Stimulated activated CD4-positive, alpha-beta T cell treated with anti-CD3 and anti-CD28 coated beads, Interleukin-15, amount 100 ng/mL, for 48 hours (primary cell): ENCODE results near the gene POLRMT.
"Not testable (repeated sequence)": the region's sequence is repeated elsewhere in the genome, so short reads cannot be mapped to it uniquely, and the experiment has no call there.

ENCODE experiments used
- DNase-seq, 2 donors: peaks; one replicate each; pipeline ENCODE4 v3.0.0-alpha.2; 2020; ENCODE audit warnings: low read depth in 2 of 2

POLRMT gene

DNA sequence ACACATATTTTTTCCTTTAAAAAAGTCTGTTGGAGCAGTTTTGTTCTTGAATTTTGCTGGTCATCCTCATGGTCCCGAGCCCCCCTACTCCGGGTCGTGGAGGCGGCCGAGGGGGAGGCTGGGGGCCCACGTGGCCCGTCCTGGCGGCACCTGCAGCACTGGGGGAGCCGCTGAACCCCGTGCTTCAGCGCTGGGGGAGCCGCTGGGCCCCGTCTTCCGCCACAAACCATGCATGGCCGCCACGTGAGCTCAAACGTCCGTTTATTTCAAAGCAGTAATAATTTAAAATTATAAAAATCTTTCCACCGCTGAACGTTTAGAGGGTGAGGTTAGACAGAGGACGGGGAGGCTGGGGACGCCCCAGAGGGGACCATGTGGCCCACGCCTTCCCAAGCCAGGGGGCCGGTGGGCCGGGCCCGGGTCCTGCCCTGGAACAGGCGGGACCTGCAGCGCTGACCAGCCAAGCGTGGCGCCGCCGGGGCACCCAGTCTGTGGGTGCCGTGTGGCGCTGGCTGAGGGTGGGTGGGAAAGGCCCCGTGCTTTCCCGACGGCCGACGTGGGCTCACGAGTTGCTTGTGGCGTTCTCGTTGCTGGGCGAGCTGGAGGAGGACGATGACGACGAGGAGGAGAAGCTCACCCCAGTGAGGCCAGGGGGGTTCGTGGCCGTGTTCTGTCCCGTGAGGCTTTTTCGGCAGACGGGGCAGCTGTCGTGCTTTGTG lies 14.4 kb upstream of the POLRMT start:
- no peak for DNase-seq

DNA sequence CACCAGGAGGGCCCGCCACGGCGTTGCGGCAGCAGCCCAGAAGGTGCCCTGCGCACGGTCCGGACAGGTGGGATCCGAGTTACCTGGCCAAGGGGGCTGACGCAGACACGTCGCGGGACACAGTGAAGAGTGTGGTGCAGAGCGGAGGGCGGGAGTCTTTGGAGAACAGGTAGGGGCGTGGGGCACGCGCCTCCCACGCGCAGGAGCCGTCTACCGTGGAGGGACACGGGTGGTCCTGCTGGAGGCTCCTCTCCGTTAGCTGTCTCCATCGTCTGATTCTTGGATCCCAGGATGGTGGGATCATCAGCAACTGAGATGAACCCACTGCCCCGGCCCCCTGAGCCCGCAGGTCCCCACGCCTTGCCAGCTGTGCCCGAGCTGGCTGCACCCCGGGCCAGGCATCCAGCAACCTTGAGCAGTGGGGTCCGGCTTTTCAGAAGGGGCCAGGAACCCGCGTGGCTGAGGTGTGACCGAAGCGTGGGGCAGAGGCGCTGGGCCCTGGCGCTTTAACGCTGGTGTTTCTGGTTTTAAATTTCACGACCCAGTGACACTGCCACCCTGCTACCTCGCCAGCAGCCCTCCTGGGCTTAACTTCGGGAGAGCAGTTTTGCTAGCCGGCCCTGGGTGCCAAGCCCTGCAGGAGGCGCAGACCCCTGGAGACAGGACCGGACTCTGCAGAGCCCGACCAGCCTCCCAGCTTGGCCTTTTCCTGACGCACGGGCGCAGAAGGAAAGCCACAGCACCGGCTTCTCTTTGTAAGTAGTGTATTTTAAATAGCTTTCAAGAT lies 13.6 kb upstream of the POLRMT start:
- no peak for DNase-seq

GRCh38 chr19:645912-646778 lies 12.8 kb upstream of the POLRMT start:
- no peak for DNase-seq

DNA sequence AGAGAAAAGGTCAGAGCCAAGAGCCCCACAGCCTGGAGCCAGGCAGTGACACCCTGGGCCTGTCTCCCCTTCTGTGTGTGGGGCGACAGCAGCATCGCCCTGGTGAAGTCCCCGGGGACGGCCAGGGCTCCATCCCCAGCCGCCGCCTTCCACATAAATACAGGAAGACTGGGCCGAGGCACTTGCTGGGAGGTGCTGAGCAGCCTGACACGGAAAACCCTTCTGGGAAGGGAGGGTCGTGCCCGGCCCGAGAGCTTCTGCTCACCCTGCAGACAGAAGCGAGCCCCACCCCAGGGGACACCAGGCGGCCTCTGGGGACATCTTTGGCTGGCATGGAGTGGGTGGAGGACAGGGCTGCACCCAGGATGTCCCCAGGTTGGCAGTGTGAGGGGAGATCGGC lies 11.5 kb upstream of the POLRMT start:
- no peak for DNase-seq

- DNase-seq, result no peak
These were observed 11.0 kb upstream of the POLRMT start for GRCh38 chr19:644363-644762.

DNA sequence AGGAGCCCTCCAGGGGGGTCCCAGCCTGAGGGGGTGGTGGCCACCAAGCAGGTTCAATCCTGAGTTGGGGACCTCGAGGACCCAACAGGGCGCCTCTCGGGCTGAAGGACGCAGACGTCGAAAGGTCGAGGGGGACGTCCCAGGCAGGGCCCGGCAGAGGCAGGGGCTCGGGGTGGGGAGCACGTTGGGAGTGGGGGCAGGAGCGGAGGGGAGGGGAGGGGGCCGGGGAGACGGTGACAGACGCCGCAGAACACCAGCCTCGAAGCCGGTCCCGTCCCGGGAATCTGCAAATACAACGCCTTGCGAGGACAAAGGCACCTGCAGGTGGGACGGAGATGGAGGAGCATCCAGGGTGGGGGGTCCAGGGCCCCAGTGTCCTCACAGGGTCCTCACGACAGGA lies 10.4 kb upstream of the POLRMT start:
- DNase-seq, result no peak

DNA sequence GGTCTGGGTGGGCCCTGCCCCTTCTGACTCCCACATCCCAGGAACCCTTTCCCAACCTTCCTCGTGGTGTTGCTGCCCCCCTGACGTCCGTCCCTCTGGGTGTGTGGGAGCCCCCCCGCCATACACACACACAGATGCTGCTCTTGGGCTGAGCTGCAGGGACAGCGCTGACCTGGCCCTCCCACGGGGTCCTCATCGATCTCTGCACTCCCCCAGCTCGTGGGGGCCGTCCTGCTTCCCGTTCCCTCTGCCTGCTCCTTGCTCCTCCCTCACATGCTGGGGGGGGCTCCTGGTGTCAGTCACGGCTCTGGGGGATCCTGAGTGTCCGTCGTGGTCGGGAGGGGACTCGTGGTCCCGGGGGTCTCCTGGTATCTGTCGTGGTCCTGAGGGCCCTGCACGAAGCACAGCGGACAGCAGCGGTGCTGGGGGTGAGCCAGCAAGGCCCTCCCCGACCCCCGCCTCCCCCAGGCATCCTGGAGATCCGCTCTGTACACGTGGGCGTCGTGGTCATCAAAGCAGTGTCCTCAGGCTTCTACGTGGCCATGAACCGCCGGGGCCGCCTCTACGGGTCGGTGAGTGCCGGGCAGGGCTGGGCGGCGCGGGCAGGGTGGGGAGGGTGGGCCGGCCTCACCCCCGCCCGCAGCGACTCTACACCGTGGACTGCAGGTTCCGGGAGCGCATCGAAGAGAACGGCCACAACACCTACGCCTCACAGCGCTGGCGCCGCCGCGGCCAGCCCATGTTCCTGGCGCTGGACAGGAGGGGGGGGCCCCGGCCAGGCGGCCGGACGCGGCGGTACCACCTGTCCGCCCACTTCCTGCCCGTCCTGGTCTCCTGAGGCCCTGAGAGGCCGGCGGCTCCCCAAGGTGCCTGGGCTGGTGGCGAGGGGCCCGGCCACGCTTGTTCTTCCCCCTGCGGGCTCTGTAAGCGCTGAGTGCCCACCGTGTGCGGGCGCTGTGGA lies 9.7 kb upstream of the POLRMT start:
- DNase-seq, result no peak

GRCh38 chr19:641702-642101 lies 8.4 kb upstream of the POLRMT start:
- DNase-seq, result no peak

GRCh38 chr19:640606-641189 lies 7.4 kb upstream of the POLRMT start:
- no peak for DNase-seq

GRCh38 chr19:640161-640558 lies 6.8 kb upstream of the POLRMT start:
- no peak for DNase-seq

DNA sequence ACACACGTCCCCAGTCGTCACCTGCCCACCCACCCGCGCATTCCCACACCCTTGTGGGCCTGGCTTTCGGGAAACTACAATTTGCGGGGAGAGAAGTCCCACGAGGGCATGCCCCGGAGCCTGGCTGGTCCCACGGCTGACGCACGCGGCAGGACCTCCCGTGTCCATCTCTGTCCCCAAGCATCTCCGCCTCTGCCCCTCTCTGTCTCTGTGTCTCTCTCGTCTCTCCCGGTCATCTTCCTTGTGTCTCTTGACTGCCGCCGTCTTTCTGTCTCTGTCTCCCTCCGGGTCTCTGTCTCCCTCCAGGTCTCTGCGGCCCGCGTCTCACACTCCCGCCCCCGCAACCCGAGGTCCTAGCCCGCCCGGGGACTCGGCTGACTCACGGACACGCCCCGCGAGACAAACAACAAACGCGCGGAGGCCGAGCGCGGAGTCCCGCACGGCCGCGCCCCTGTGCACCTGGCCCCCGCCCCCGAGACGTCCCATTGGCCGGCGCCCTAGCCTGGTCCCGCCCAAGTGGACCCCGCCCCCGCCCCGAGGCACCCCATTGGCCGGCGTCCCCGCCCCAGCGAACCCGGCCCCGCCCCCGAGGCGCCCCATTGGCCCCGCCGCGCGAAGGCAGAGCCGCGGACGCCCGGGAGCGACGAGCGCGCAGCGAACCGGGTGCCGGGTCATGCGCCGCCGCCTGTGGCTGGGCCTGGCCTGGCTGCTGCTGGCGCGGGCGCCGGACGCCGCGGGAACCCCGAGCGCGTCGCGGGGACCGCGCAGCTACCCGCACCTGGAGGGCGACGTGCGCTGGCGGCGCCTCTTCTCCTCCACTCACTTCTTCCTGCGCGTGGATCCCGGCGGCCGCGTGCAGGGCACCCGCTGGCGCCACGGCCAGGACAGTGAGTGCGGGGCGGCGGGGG lies 6.2 kb upstream of the POLRMT start, which contains the start of gene FGF22:
Gene FGF22, plus strand, starts transcription at position 627 of the 908 bp plus-strand sequence. Its CDS starts 47 bp downstream, at position 674.
- peak; percentile 88 to 96 for DNase-seq

DNA sequence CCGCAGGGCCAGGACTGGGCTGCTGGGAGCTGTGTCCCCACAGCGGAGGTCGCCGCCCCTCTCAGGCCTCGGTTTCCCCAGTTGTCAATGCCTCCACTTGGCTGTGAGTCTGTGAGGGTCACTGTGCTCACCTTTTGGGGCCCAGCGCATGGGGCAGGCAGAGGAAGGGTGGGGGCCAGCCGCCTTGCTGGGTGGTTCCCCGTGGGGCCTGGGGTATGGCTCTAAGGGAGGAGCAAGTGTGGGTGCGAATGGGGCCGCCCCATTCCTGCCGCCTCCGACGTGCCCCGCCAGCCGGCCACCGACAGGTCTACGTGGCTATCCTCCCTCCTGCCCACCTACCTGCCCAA lies 5.5 kb upstream of the POLRMT start:
- DNase-seq, result no peak

- no peak for DNase-seq
These were observed 1.8 kb upstream of the POLRMT start for GRCh38 chr19:634975-635652.

- no peak for DNase-seq
These were observed 676 bp upstream of the POLRMT start for GRCh38 chr19:633786-634639.

GRCh38 chr19:632579-633067 lies 714 bp downstream of the POLRMT start:
- DNase-seq, result peak; percentile 39 to 40

DNA sequence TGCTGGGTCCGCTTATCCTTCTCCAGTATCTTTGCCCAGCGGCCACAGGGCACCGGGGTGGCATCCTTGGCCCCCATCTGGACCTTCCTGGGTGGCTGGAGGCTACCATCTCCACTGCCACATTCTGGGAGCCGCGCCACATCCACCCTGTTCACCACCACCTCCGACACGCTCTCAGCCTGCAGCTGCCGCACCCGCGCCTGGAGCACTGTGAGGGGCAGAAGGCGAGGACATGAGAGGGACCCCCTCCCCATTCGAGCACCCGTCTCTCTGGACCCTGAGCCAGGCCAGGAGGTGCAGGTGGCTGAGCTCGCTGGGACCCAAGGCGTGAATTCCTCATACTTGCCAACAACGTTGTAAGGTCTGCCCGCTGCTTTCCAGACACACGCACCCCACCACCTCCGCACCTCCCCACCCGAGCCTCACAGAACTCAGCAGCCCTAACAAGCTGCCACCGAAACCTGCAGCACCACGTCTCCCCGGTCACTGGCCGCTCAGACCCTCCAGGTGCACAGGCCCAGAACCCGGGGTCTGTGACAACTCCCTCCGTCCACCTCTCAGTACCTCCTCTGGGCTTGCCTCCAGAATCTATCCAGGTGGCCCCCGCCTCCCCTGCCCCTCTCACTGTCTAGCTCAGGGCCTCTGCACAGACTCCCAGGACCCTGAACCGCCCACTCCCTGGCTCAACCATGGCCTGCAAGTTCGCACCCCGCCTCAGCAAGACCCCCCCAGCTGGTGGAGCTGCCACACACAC lies 3.2 kb downstream of the POLRMT start:
- DNase-seq, result no peak

- not testable (repeated sequence) for DNase-seq
These were observed 3.8 kb downstream of the POLRMT start for GRCh38 chr19:629515-629914.
